ENCODE measurements around the gene NDST1.

Gene NDST1

GRCh38 chr5:150593996-150594395 lies 86.1 kb downstream of the NDST1 start:
- ATAC-seq (ENCODE audit: insufficient read depth, low read depth) (no peak), DNase-seq (no peak)
- Histone ChIP-seq H3K4me3 (ENCODE audit: low read depth in 1 of 2, low read length in 2 of 2) (no peak overlapping the region), H3K4me2 (ENCODE audit: insufficient read depth, low read length) (no peak overlapping the region), H3K9me3 (ENCODE audit: insufficient read depth, low read length, severe bottlenecking) (no peaks in the 10 kb centered on the region), H3K79me2 (ENCODE audit: insufficient read depth, low read length) (no peaks in the 10 kb centered on the region), H3K9ac (ENCODE audit: low read depth, low read length) (no peak overlapping the region), H3K36me3 (ENCODE audit: insufficient read depth, low read length) (no peaks in the 10 kb centered on the region), H3K27me3 (ENCODE audit: insufficient read depth, low read length, poor library complexity) (peaks cover 10% of the 10 kb centered on the region), H4K20me1 (ENCODE audit: insufficient read depth, low read length) (no peaks in the 10 kb centered on the region; the same call in 1 of the 2 replicates), H2AFZ (ENCODE audit: low read depth, low read length) (no peak overlapping the region), H3K27ac (ENCODE audit: low read length) (no peak overlapping the region), H3K4me1 (ENCODE audit: insufficient read depth, low read length) (no peaks in the 10 kb centered on the region)
- TF ChIP-seq, protein P1, sequence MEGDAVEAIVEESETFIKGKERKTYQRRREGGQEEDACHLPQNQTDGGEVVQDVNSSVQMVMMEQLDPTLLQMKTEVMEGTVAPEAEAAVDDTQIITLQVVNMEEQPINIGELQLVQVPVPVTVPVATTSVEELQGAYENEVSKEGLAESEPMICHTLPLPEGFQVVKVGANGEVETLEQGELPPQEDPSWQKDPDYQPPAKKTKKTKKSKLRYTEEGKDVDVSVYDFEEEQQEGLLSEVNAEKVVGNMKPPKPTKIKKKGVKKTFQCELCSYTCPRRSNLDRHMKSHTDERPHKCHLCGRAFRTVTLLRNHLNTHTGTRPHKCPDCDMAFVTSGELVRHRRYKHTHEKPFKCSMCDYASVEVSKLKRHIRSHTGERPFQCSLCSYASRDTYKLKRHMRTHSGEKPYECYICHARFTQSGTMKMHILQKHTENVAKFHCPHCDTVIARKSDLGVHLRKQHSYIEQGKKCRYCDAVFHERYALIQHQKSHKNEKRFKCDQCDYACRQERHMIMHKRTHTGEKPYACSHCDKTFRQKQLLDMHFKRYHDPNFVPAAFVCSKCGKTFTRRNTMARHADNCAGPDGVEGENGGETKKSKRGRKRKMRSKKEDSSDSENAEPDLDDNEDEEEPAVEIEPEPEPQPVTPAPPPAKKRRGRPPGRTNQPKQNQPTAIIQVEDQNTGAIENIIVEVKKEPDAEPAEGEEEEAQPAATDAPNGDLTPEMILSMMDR (IDR thresholded peaks at IDR 0.05; ENCODE audit: borderline replicate concordance, extremely low read depth, low read length, poor library complexity, severe bottlenecking), result no peak
- no peak for TF ChIP-seq EZH2 (IDR thresholded peaks at IDR 0.05; ENCODE audit: borderline replicate concordance, low read depth, low read length, severe bottlenecking)

DNA sequence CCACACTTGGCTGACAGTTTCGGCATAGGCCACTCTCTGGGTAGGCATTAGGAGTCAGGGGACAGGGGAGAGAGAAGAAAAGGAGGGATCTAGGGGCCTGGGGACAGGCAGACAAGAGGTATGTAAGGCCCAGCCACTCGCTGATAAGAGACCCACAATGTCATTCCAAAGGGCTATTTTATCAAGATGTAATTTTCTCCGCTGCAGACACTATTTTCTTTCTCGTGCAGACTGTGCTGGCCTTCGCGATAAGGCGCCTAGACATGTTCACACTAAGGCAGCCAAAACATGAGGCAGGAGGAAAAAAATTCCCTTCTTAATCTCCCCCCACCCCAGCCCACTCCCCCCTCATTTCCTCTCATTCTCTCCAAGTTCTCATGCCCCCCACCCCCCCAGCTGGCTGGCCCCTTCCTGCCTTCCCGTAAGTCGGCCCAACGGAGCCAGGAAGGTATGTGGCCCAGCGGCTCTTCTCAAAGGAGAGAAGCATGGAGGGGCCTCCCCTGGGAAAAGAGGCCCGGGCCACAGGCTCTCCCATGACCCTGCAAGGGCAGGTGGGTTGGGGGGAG lies 87.6 kb downstream of the NDST1 start:
- H3K4me3 ChIP-seq (ENCODE audit: low read depth in 1 of 2, low read length in 2 of 2), result no peak overlapping the region
- no peaks in the 10 kb centered on the region; the same call in 1 of the 2 replicates for H4K20me1 ChIP-seq (ENCODE audit: insufficient read depth, low read length)
- H3K4me2 ChIP-seq (ENCODE audit: insufficient read depth, low read length), result no peak overlapping the region
- DNase-seq (no peak), ATAC-seq (ENCODE audit: insufficient read depth, low read depth) (no peak)
- peaks cover 7% of the 10 kb centered on the region for H3K27me3 ChIP-seq (ENCODE audit: insufficient read depth, low read length, poor library complexity)
- no peak overlapping the region for H3K27ac ChIP-seq (ENCODE audit: low read length)
- H3K4me1 ChIP-seq (ENCODE audit: insufficient read depth, low read length), result no peaks in the 10 kb centered on the region
- no peaks in the 10 kb centered on the region for H3K36me3 ChIP-seq (ENCODE audit: insufficient read depth, low read length)
- H3K9ac ChIP-seq (ENCODE audit: low read depth, low read length), result no peak overlapping the region
- no peak for TF ChIP-seq EZH2 (IDR thresholded peaks at IDR 0.05; ENCODE audit: borderline replicate concordance, low read depth, low read length, severe bottlenecking)
- TF ChIP-seq, protein P1 (IDR thresholded peaks at IDR 0.05; ENCODE audit: borderline replicate concordance, extremely low read depth, low read length, poor library complexity, severe bottlenecking), result no peak
- no peak overlapping the region for H2AFZ ChIP-seq (ENCODE audit: low read depth, low read length)
- no peaks in the 10 kb centered on the region for H3K79me2 ChIP-seq (ENCODE audit: insufficient read depth, low read length)
- H3K9me3 ChIP-seq (ENCODE audit: insufficient read depth, low read length, severe bottlenecking), result no peaks in the 10 kb centered on the region

GRCh38 chr5:150596313-150596712 lies 88.4 kb downstream of the NDST1 start:
- Histone ChIP-seq H3K9me3 (ENCODE audit: insufficient read depth, low read length, severe bottlenecking) (no peaks in the 10 kb centered on the region), H3K27me3 (ENCODE audit: insufficient read depth, low read length, poor library complexity) (peaks cover 7% of the 10 kb centered on the region), H3K4me1 (ENCODE audit: insufficient read depth, low read length) (no peaks in the 10 kb centered on the region), H2AFZ (ENCODE audit: low read depth, low read length) (no peak overlapping the region), H3K4me3 (ENCODE audit: low read depth in 1 of 2, low read length in 2 of 2) (no peak overlapping the region), H3K9ac (ENCODE audit: low read depth, low read length) (no peak overlapping the region), H3K4me2 (ENCODE audit: insufficient read depth, low read length) (no peak overlapping the region), H4K20me1 (ENCODE audit: insufficient read depth, low read length) (no peaks in the 10 kb centered on the region; the same call in 1 of the 2 replicates), H3K36me3 (ENCODE audit: insufficient read depth, low read length) (no peaks in the 10 kb centered on the region), H3K27ac (ENCODE audit: low read length) (no peak overlapping the region), H3K79me2 (ENCODE audit: insufficient read depth, low read length) (no peaks in the 10 kb centered on the region)
- ATAC-seq (ENCODE audit: insufficient read depth, low read depth) (no peak), DNase-seq (no peak)
- TF ChIP-seq, protein P1 (IDR thresholded peaks at IDR 0.05; ENCODE audit: borderline replicate concordance, extremely low read depth, low read length, poor library complexity, severe bottlenecking), result no peak
- TF ChIP-seq EZH2 (IDR thresholded peaks at IDR 0.05; ENCODE audit: borderline replicate concordance, low read depth, low read length, severe bottlenecking), result no peak
